ENCODE results near the gene SLC22A6.

DNA sequence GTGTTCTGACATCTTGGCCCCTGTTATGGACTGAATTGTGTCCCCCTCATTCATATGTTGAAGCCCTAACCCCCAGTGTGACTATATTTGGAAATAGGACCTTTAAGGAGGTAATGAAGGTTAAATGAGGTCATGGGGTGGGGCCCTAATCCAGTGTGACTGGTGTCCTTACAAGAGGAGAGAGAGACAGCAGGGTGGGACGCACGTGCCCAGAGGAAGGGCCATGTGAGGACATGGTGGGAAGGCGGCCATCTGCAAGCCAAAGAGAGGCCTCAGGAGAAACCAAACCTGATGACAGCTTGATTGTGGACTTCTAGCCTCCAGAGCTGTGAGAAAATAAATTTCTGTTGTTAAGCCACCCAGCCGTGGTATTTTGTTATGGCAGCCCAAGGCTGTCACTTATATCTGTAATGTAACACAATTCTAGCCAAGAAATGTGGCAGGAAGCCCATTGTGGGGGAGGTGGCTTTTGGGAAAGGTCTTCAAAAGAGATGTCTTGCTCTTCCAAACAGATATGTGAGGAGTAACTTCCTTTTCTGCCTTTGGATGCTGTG is 23.7 kb downstream of the SLC22A6 start:
- TF ChIP-seq POLR2AphosphoS5 (IDR thresholded peaks at IDR 0.05; ENCODE audit: borderline replicate concordance, low read depth, low read length) (no peak), EZH2 (IDR thresholded peaks at IDR 0.05) (no peak)

Data from SK-N-MC (cell line).